Measurements from ENCODE around the gene GABRG3.

The GABRG3 gene

DNA sequence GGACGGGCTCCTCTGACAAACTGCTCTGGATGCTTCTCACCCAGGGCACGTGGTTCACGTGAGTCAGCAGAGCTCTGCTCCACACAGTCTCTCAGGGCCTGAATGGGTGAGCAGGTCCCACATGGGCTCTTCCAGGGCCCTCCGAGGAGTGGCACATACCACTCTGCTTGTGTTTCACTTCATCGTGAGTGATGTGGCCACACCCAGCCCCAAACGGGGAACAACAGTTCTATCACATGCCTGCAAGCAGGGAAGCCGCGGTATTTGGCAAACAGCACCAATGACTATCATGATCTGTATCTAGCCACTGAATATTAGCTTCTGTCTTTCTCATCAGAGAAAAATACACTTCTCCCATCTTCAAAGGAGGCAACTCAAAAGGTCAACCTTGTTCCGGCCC is 352.8 kb downstream of the GABRG3 start:
- H3K27me3 ChIP-seq (ENCODE audit: control insufficient read depth in 5 of 5, insufficient read depth in 4 of 5, low read length in 5 of 5): peaks cover 0 to 4% (median 0%) of the 10 kb centered on the region in 5 donors
- no peaks in the 10 kb centered on the region for H3K4me1 ChIP-seq (ENCODE audit: control insufficient read depth in 5 of 5, insufficient read depth in 5 of 5, low read length in 5 of 5)
- H3K36me3 ChIP-seq (ENCODE audit: control insufficient read depth in 5 of 5, insufficient read depth in 5 of 5, low read length in 5 of 5): no peaks in the 10 kb centered on the region
- peaks cover 0 to 11% (median 7%) of the 10 kb centered on the region in 5 donors for H3K9me3 ChIP-seq (ENCODE audit: control insufficient read depth in 5 of 5, low read length in 5 of 5)
- no peak overlapping the region for H3K27ac ChIP-seq (ENCODE audit: low read depth, low read length)
- no peak overlapping the region for H3K9ac ChIP-seq (ENCODE audit: low read length in 5 of 5)
- no peak overlapping the region for H3K4me3 ChIP-seq (ENCODE audit: low read depth in 1 of 5, low read length in 5 of 5)

DNA sequence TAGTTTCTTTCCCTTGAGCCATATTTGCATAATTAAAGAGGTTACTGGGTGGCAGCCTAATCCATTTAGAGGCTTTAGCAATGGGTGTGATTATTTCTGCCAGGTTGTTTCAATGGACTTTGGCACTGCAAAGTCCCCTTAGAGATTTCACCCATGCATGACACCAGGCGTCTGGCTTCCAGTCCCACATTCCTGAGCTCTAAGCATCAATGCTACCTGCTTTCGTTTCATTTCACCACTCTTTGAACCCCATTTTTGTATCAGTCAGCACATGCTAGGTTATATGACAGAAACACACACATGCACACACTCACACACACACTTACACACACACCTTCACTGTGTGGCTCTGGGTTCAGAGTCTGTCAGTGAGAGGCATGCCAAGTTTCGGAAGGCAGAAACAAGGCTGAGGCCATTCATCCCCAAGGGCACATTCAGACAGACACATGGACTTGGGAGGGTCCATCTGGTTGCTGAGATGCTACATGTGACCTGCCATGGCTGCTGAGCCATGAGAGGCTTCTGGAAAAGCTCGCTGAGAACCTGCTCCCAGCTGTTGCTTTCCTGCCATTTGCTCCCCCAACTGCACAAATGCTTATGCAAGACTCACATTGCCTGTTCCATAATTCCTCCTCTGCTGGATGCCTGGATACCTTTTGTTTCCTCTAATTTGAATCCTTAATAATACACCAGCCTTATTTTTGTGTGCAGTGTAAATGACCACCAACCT is 354.1 kb downstream of the GABRG3 start:
- H3K4me1 ChIP-seq (ENCODE audit: control insufficient read depth in 5 of 5, insufficient read depth in 5 of 5, low read length in 5 of 5): no peaks in the 10 kb centered on the region
- no peak overlapping the region for H3K9ac ChIP-seq (ENCODE audit: low read length in 5 of 5)
- H3K27me3 ChIP-seq (ENCODE audit: control insufficient read depth in 5 of 5, insufficient read depth in 4 of 5, low read length in 5 of 5): peaks cover 0 to 4% (median 0%) of the 10 kb centered on the region in 5 donors
- H3K27ac ChIP-seq (ENCODE audit: low read depth, low read length): no peak overlapping the region
- H3K9me3 ChIP-seq (ENCODE audit: control insufficient read depth in 5 of 5, low read length in 5 of 5): peaks cover 0 to 11% (median 7%) of the 10 kb centered on the region in 5 donors
- no peak overlapping the region for H3K4me3 ChIP-seq (ENCODE audit: low read depth in 1 of 5, low read length in 5 of 5)
- H3K36me3 ChIP-seq (ENCODE audit: control insufficient read depth in 5 of 5, insufficient read depth in 5 of 5, low read length in 5 of 5): no peaks in the 10 kb centered on the region

DNA sequence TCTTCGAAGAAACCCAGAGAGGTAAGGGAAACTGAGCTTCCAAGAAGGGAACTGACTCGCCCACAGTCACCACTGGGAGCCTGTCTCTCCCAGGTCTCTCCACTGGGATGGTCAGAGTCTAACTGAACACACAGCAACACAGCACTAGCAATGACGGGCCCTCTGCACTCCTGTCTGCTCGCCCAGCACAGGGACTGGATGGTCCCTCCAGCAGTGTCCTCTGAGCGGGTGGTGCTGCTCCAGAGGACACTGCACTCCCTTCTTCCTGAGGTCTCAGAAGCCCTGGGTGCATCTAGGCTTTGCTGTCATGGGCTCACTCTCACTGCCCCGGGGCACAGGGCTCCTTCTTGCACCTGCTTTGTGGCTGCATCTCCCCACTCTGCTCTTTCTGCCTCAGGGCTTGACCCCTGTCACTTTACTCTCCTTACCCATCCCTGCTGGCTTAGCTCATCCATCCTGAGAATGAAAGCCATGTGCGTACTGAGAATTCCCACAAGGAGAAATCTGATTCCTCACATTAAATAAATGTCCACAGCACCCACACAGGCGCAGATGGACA is 356.6 kb downstream of the GABRG3 start:
- H3K4me3 ChIP-seq (ENCODE audit: low read depth in 1 of 5, low read length in 5 of 5): no peak overlapping the region
- H3K4me1 ChIP-seq (ENCODE audit: control insufficient read depth in 5 of 5, insufficient read depth in 5 of 5, low read length in 5 of 5): no peaks in the 10 kb centered on the region
- no peaks in the 10 kb centered on the region for H3K36me3 ChIP-seq (ENCODE audit: control insufficient read depth in 5 of 5, insufficient read depth in 5 of 5, low read length in 5 of 5)
- no peak overlapping the region for H3K9ac ChIP-seq (ENCODE audit: low read length in 5 of 5)
- no peak overlapping the region for H3K27ac ChIP-seq (ENCODE audit: low read depth, low read length)
- H3K27me3 ChIP-seq (ENCODE audit: control insufficient read depth in 5 of 5, insufficient read depth in 4 of 5, low read length in 5 of 5): peaks cover 0 to 4% (median 0%) of the 10 kb centered on the region in 5 donors
- H3K9me3 ChIP-seq (ENCODE audit: control insufficient read depth in 5 of 5, low read length in 5 of 5): peaks cover 0 to 11% (median 7%) of the 10 kb centered on the region in 5 donors

DNA sequence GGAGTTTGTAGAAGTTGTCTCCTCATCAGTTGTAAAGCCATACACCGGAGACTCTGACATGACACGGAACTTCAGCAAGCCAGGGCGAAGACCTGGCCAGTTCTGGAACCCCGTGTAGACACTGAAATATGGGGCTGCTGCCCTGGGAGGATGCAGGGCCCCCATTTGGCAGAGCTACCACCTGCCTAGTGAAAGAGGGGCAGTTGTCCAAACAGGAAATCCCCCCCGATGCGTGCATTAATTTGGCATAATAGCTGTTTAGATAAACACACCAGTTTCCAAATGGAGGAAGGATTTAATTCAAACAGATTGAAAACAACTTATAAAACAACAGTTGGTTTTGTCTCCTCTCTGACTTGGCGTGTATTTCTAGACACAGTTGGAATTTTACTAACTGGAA is 357.2 kb downstream of the GABRG3 start:
- Histone ChIP-seq H3K9ac (ENCODE audit: low read length in 5 of 5) (no peak overlapping the region), H3K27me3 (ENCODE audit: control insufficient read depth in 5 of 5, insufficient read depth in 4 of 5, low read length in 5 of 5) (peaks cover 0 to 4% (median 0%) of the 10 kb centered on the region in 5 donors), H3K36me3 (ENCODE audit: control insufficient read depth in 5 of 5, insufficient read depth in 5 of 5, low read length in 5 of 5) (no peaks in the 10 kb centered on the region), H3K27ac (ENCODE audit: low read depth, low read length) (no peak overlapping the region), H3K4me1 (ENCODE audit: control insufficient read depth in 5 of 5, insufficient read depth in 5 of 5, low read length in 5 of 5) (no peaks in the 10 kb centered on the region), H3K9me3 (ENCODE audit: control insufficient read depth in 5 of 5, low read length in 5 of 5) (peaks cover 0 to 7% (median 7%) of the 10 kb centered on the region in 5 donors), H3K4me3 (ENCODE audit: low read depth in 1 of 5, low read length in 5 of 5) (no peak overlapping the region)

DNA sequence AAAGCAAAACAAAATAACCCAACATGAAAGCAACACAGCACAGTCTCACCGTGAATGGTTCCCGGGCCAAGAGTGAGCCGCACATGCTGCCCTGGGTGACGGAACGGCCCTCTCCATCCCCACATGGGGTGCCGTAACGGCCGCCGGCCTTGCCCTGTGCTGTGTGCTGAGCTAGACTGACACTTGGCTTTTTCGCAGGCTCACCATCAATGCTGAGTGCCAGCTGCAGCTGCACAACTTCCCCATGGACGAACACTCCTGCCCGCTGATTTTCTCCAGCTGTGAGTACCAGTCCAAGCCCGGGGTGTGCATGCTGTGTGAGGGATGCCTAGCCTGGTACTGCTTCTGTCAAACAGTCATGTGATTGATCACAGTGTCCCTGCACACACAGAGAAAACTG is 357.6 kb downstream of the GABRG3 start:
- Histone ChIP-seq H3K9ac (ENCODE audit: low read length in 5 of 5) (no peak overlapping the region), H3K36me3 (ENCODE audit: control insufficient read depth in 5 of 5, insufficient read depth in 5 of 5, low read length in 5 of 5) (no peaks in the 10 kb centered on the region), H3K9me3 (ENCODE audit: control insufficient read depth in 5 of 5, low read length in 5 of 5) (peaks cover 0 to 5% (median 3%) of the 10 kb centered on the region in 5 donors)

DNA sequence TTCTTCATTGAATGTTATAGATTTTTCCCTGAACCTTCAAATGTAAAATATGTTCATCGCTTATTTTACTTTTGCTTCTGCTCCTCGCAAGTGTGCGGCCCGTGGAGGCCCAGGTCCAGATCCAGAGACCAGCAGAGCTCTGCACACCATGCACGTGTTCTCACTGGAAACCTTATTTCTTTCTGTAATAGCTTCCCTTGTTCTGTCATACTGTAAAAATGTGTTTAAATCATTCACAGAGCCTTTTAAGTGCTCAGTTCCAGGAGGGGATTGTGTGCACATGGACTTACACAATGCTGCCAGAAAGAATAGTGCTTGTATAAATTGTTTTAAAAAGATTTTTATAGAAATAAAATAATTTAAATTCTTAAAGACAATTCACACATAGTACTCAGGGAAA is 359.3 kb downstream of the GABRG3 start:
- Histone ChIP-seq H3K9ac (ENCODE audit: low read length in 5 of 5) (no peak overlapping the region), H3K9me3 (ENCODE audit: control insufficient read depth in 5 of 5, low read length in 5 of 5) (no peaks in the 10 kb centered on the region), H3K4me1 (ENCODE audit: control insufficient read depth in 5 of 5, insufficient read depth in 5 of 5, low read length in 5 of 5) (no peaks in the 10 kb centered on the region), H3K36me3 (ENCODE audit: control insufficient read depth in 5 of 5, insufficient read depth in 5 of 5, low read length in 5 of 5) (no peaks in the 10 kb centered on the region), H3K4me3 (ENCODE audit: low read depth in 1 of 5, low read length in 5 of 5) (no peak overlapping the region), H3K27ac (ENCODE audit: low read depth, low read length) (no peak overlapping the region), H3K27me3 (ENCODE audit: control insufficient read depth in 5 of 5, insufficient read depth in 4 of 5, low read length in 5 of 5) (peaks cover 0 to 4% (median 0%) of the 10 kb centered on the region in 5 donors)

More for the DNA sequence above, 357.6 kb downstream of the GABRG3 start:
- Histone ChIP-seq H3K4me1 (ENCODE audit: control insufficient read depth in 5 of 5, insufficient read depth in 5 of 5, low read length in 5 of 5) (no peaks in the 10 kb centered on the region), H3K27me3 (ENCODE audit: control insufficient read depth in 5 of 5, insufficient read depth in 4 of 5, low read length in 5 of 5) (peaks cover 0 to 4% (median 0%) of the 10 kb centered on the region in 5 donors), H3K27ac (ENCODE audit: low read depth, low read length) (no peak overlapping the region), H3K4me3 (ENCODE audit: low read depth in 1 of 5, low read length in 5 of 5) (no peak overlapping the region)

DNA sequence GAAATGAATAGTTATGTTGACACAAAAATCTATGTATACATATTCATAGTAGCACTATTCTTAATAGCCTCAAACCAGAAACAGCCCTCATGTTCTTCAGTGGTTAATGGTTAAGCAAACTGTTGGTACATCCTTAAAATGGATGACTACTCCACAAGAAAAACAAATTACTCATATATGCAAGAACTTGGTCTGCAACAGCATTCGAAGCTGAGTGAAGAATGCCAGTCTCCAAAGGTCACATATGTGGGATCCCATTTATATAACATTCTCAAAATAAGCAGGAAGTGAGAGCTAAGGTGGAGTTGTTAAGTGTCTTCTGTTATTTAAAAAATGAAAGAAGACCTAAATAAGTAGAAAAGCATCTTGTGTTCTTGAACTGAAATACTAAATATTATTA is 365.7 kb downstream of the GABRG3 start:
- no peak overlapping the region for H3K4me3 ChIP-seq (ENCODE audit: low read depth in 1 of 5, low read length in 5 of 5)
- no peaks in the 10 kb centered on the region for H3K36me3 ChIP-seq (ENCODE audit: control insufficient read depth in 5 of 5, insufficient read depth in 5 of 5, low read length in 5 of 5)
- H3K9ac ChIP-seq (ENCODE audit: low read length in 5 of 5): no peak overlapping the region
- H3K27ac ChIP-seq (ENCODE audit: low read depth, low read length): no peak overlapping the region
- H3K9me3 ChIP-seq (ENCODE audit: control insufficient read depth in 5 of 5, low read length in 5 of 5): peaks cover 0 to 3% (median 0%) of the 10 kb centered on the region in 5 donors
- peaks cover 0 to 2% (median 0%) of the 10 kb centered on the region in 5 donors for H3K27me3 ChIP-seq (ENCODE audit: control insufficient read depth in 5 of 5, insufficient read depth in 4 of 5, low read length in 5 of 5)
- no peaks in the 10 kb centered on the region for H3K4me1 ChIP-seq (ENCODE audit: control insufficient read depth in 5 of 5, insufficient read depth in 5 of 5, low read length in 5 of 5)

DNA sequence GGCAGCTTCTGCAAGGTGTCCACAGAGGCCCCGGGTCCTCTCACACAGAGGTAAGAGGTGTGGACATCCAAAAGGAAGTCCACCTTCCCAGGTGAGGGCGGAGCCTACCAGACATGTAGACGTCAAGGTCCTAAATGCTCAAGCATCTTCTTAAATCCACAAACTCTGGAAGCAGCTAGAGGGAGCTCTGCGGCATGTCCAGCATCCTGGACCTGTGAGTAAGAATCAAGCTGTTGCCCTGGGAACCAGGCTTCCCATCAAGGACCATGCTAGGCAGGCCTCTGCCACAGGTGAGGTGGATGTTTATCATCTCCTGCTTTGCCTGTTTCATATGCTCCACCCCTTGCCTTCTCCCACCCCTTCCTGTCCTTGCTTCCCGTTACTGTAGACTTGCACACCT is 368.2 kb downstream of the GABRG3 start:
- Histone ChIP-seq H3K27me3 (ENCODE audit: control insufficient read depth in 5 of 5, insufficient read depth in 4 of 5, low read length in 5 of 5) (peaks cover 0 to 2% (median 0%) of the 10 kb centered on the region in 5 donors), H3K4me3 (ENCODE audit: low read depth in 1 of 5, low read length in 5 of 5) (no peak overlapping the region), H3K9ac (ENCODE audit: low read length in 5 of 5) (no peak overlapping the region), H3K9me3 (ENCODE audit: control insufficient read depth in 5 of 5, low read length in 5 of 5) (peaks cover 0 to 3% (median 0%) of the 10 kb centered on the region in 5 donors), H3K4me1 (ENCODE audit: control insufficient read depth in 5 of 5, insufficient read depth in 5 of 5, low read length in 5 of 5) (no peaks in the 10 kb centered on the region), H3K36me3 (ENCODE audit: control insufficient read depth in 5 of 5, insufficient read depth in 5 of 5, low read length in 5 of 5) (no peaks in the 10 kb centered on the region), H3K27ac (ENCODE audit: low read depth, low read length) (no peak overlapping the region)

DNA sequence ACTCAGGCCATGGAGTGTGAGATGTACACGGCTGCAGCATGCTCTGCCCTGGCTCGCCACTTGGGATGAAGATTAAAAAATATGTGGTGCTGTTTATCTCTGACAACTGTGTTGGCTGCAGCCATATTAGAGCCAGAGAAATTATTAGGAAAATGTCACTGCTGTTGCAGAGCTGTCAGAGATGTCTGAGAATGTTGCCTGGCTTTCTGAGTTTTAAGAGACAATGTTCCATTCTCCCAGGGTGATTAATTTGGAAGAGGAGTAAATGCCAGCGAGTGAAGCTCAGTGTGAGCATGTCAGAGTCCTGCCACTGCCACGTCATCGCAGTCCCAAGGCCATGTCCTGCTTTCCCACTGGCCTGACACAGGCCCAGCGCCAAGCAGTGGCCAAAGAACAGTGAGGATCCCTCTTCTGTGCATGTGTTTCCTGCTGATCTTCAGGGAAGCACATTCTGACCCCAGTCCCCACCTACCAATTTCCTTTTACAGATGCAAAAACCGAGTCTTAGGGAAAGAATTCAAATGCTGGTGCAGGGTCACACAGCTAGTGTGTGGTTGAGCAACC is 370.9 kb downstream of the GABRG3 start:
- Histone ChIP-seq H3K27me3 (ENCODE audit: control insufficient read depth in 5 of 5, insufficient read depth in 4 of 5, low read length in 5 of 5) (peaks cover 0 to 2% (median 0%) of the 10 kb centered on the region in 5 donors), H3K9me3 (ENCODE audit: control insufficient read depth in 5 of 5, low read length in 5 of 5) (peaks cover 0 to 3% (median 0%) of the 10 kb centered on the region in 5 donors), H3K9ac (ENCODE audit: low read length in 5 of 5) (no peak overlapping the region), H3K27ac (ENCODE audit: low read depth, low read length) (no peak overlapping the region), H3K4me1 (ENCODE audit: control insufficient read depth in 5 of 5, insufficient read depth in 5 of 5, low read length in 5 of 5) (no peaks in the 10 kb centered on the region), H3K4me3 (ENCODE audit: low read depth in 1 of 5, low read length in 5 of 5) (no peak overlapping the region), H3K36me3 (ENCODE audit: control insufficient read depth in 5 of 5, insufficient read depth in 5 of 5, low read length in 5 of 5) (no peaks in the 10 kb centered on the region)

DNA sequence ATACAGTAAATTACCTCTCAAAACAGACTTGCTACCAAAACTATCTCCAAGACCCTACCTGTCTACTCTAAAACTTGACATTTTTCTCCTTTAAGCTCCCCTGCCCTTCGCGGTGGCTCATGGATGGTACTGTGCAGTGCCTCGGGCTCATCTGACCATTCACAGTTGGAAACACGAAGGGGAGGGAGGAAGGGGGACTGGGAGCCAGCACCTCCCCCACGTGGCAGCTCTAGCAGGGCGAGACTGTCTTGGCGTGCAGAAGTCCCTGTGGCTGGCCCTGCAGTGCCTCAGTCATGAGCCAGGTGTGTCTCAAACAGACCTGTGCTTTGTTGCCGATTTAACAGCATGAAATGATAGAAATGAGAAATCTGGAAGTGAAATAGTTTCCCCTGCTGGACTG is 372.0 kb downstream of the GABRG3 start:
- no peaks in the 10 kb centered on the region for H3K4me1 ChIP-seq (ENCODE audit: control insufficient read depth in 5 of 5, insufficient read depth in 5 of 5, low read length in 5 of 5)
- H3K36me3 ChIP-seq (ENCODE audit: control insufficient read depth in 5 of 5, insufficient read depth in 5 of 5, low read length in 5 of 5): no peaks in the 10 kb centered on the region
- no peak overlapping the region for H3K27ac ChIP-seq (ENCODE audit: low read depth, low read length)
- peaks cover 0 to 3% (median 0%) of the 10 kb centered on the region in 5 donors for H3K9me3 ChIP-seq (ENCODE audit: control insufficient read depth in 5 of 5, low read length in 5 of 5)
- H3K4me3 ChIP-seq (ENCODE audit: low read depth in 1 of 5, low read length in 5 of 5): no peak overlapping the region
- peaks cover 0 to 2% (median 0%) of the 10 kb centered on the region in 5 donors for H3K27me3 ChIP-seq (ENCODE audit: control insufficient read depth in 5 of 5, insufficient read depth in 4 of 5, low read length in 5 of 5)
- H3K9ac ChIP-seq (ENCODE audit: low read length in 5 of 5): no peak overlapping the region

Measured in subcutaneous abdominal adipose tissue (tissue), 5 donors.